ENCODE data around the gene DPF1.

The DPF1 gene

GRCh38 chr19:38223119-38223523 lies 901 bp downstream of the DPF1 start (continued):
- TF ChIP-seq MEIS1 (CRISPR knock-in tag; IDR thresholded peaks at IDR 0.05; ENCODE audit: borderline replicate concordance) (no peak), ZNF24 (tag by site-specific recombination; IDR thresholded peaks at IDR 0.05) (no peak), SP3 (tag by site-specific recombination; IDR thresholded peaks at IDR 0.05) (no peak), ZNF701 (tag by site-specific recombination; IDR thresholded peaks at IDR 0.05) (no peak), AEBP2 (tag by site-specific recombination; IDR thresholded peaks at IDR 0.05; ENCODE audit: borderline replicate concordance) (no peak), ZNF184 (tag by site-specific recombination; IDR thresholded peaks at IDR 0.05) (no peak), ZNF26 (tag by site-specific recombination; IDR thresholded peaks at IDR 0.05) (no peak), ELK4 (IDR thresholded peaks at IDR 0.05; ENCODE audit: borderline replicate concordance, low read depth, low read length) (no peak), ZNF645 (tag by site-specific recombination; IDR thresholded peaks at IDR 0.05) (0 out of 2 replicates have a peak, but pooled peaks have one; percentile 23), ZBTB7A (tag by site-specific recombination; IDR thresholded peaks at IDR 0.05; ENCODE audit: low read depth) (peak; percentile 78), ZNF214 (tag by site-specific recombination; IDR thresholded peaks at IDR 0.05; ENCODE audit: borderline replicate concordance) (no peak), ZNF121 (tag by site-specific recombination; IDR thresholded peaks at IDR 0.05) (no peak; the same call in 1 of the 2 replicates), CTCF (tag by site-specific recombination; IDR thresholded peaks at IDR 0.05) (no peak), TCF7L2 (IDR thresholded peaks at IDR 0.05; ENCODE audit: borderline replicate concordance, low read depth, low read length) (no peak), ZNF513 (tag by site-specific recombination; IDR thresholded peaks at IDR 0.05) (no peak), ZNF174 (tag by site-specific recombination; IDR thresholded peaks at IDR 0.05) (no peak), ZNF629 (tag by site-specific recombination; IDR thresholded peaks at IDR 0.05) (no peak), ZBTB44 (tag by site-specific recombination; IDR thresholded peaks at IDR 0.05) (no peak), ZNF37A (tag by site-specific recombination; IDR thresholded peaks at IDR 0.05) (no peak), ZNF585B (tag by site-specific recombination; IDR thresholded peaks at IDR 0.05) (no peak), ZNF239 (tag by site-specific recombination; IDR thresholded peaks at IDR 0.05) (no peak), TSHZ1 (tag by site-specific recombination; IDR thresholded peaks at IDR 0.05; ENCODE audit: borderline replicate concordance) (no peak), ZFP3 (tag by site-specific recombination; IDR thresholded peaks at IDR 0.05; ENCODE audit: low read depth) (no peak), ZNF302 (tag by site-specific recombination; IDR thresholded peaks at IDR 0.05; ENCODE audit: low read depth) (no peak), ZNF211 (tag by site-specific recombination; IDR thresholded peaks at IDR 0.05; ENCODE audit: low read depth) (no peak), ZIC2 (tag by site-specific recombination; IDR thresholded peaks at IDR 0.05) (no peak), MYNN (tag by site-specific recombination; IDR thresholded peaks at IDR 0.05; ENCODE audit: borderline replicate concordance) (no peak)

Measured in HEK293 (cell line).